Endothelial cell of umbilical vein (primary cell): ENCODE measurements around the gene PEX7. TPM values are rescaled to one million over a fixed set of nuclear protein-coding genes. Genes with fewer than 3 reads are reported as not detected.

Source experiments
- BruUV-seq: library from RNA; stranded (reverse); fragments of 400-500 nt; replicated peaks from 2 replicates; lab custom pipeline; 2021; lab: Mats Ljungman, UMichigan
- CTCF ChIA-PET: fragments of 300-600, 350-600 bp; sonication (Branson Sonifier 250); formaldehyde crosslinking; loops from one replicate; lab custom pipeline; 2021; ENCODE audit warnings: antibody characterized with exemption, inconsistent platforms; lab: Charles Lee
- POLR2A ChIA-PET: fragments of 300-600, 350-600 bp; sonication (Branson Sonifier 250); formaldehyde crosslinking; loops from one replicate; lab custom pipeline; 2021; ENCODE audit warnings: antibody characterized with exemption, inconsistent platforms; lab: Charles Lee
- DNase-seq: peaks from one replicate; pipeline ENCODE4 v3.0.0-alpha.2; 2011; ENCODE audit warnings: low read depth, low spot score
- FAIRE-seq: peaks from 2 replicates; lab custom pipeline; 2011; peaks lifted over from hg19 to GRCh38; lab: Jason Lieb, UNC
- H2AFZ ChIP-seq: 2 replicates; pipeline ENCODE4 v1.6.0; 2012; ENCODE audit warnings: low read depth, low read length, control low read depth, inconsistent platforms
- H3K27ac ChIP-seq: 2 replicates; pipeline ENCODE4 v1.5.1; 2011; ENCODE audit warnings: low read depth, mild to moderate bottlenecking, control low read depth, low read length, moderate library complexity; ENCODE audit not compliant: insufficient read depth
- H3K27me3 ChIP-seq, 2 experiments: 2 replicates each; pipeline versions ENCODE4 v1.6.0 to v1.6.1; 2011; ENCODE audit warnings: low read length in 2 of 2, mixed read lengths in 1 of 2; ENCODE audit not compliant: control insufficient read depth in 2 of 2, insufficient read depth in 2 of 2
- H3K36me3 ChIP-seq, 2 experiments: 2 replicates in 1 of 2; 3 replicates in 1 of 2; pipeline ENCODE4 v1.5.1; 2011; ENCODE audit warnings: low read length in 2 of 2, mild to moderate bottlenecking in 1 of 2, moderate library complexity in 1 of 2; ENCODE audit not compliant: control insufficient read depth in 2 of 2, insufficient read depth in 2 of 2; ENCODE audit errors: extremely low read depth in 1 of 2
- H3K4me1 ChIP-seq: 3 replicates; pipeline ENCODE4 v1.5.1; 2011; ENCODE audit warnings: mild to moderate bottlenecking, low read length; ENCODE audit not compliant: control insufficient read depth, insufficient read depth; ENCODE audit errors: extremely low read depth
- H3K4me2 ChIP-seq: 2 replicates; pipeline ENCODE4 v1.6.1; 2011; ENCODE audit warnings: low read length, control low read depth, mixed read lengths; ENCODE audit not compliant: insufficient read depth
- H3K4me3 ChIP-seq, 3 experiments: fragments of 200-600 bp in 1 of 3; sonication (generic), shearing (Covaris generic) in 1 of 3; replicated peaks in 1 of 3; 2 replicates each; pipeline ENCODE4 v1.5.1; 2011 to 2016; ENCODE audit warnings: control low read depth in 3 of 3, low read length in 3 of 3, mild to moderate bottlenecking in 2 of 3, inconsistent platforms in 1 of 3, low read depth in 1 of 3, moderate library complexity in 1 of 3; ENCODE audit not compliant: insufficient read depth in 1 of 3
- H3K79me2 ChIP-seq: 2 replicates; pipeline ENCODE4 v1.6.0; 2012; ENCODE audit warnings: low read length, inconsistent platforms; ENCODE audit not compliant: control insufficient read depth, insufficient read depth
- H3K9ac ChIP-seq: replicated peaks from 2 replicates; pipeline ENCODE3; 2011; ENCODE audit warnings: low read length, control low read depth; ENCODE audit not compliant: insufficient read depth; ENCODE audit errors: extremely low read depth
- H3K9me1 ChIP-seq: replicated peaks from 3 replicates; pipeline ENCODE4 v1.6.0; 2011; ENCODE audit warnings: mild to moderate bottlenecking, low read length; ENCODE audit not compliant: control insufficient read depth, insufficient read depth; ENCODE audit errors: extremely low read depth
- H3K9me3 ChIP-seq: replicated peaks from 2 replicates; pipeline ENCODE4 v1.5.1; 2012; ENCODE audit warnings: low read length, inconsistent platforms; ENCODE audit not compliant: control insufficient read depth, insufficient read depth
- H4K20me1 ChIP-seq: replicated peaks from 2 replicates; pipeline ENCODE3; 2011; ENCODE audit warnings: mild to moderate bottlenecking, low read length; ENCODE audit not compliant: control insufficient read depth, insufficient read depth; ENCODE audit errors: extremely low read depth
- CTCF ChIP-seq, 2 donors: IDR thresholded peaks; 1 replicate in 1 of 2; 2 replicates in 1 of 2; pipeline ENCODE4 v1.5.1; 2011; ENCODE audit warnings: low read length in 2 of 2, mild to moderate bottlenecking in 2 of 2, moderate library complexity in 2 of 2, control low read depth in 1 of 2, inconsistent platforms in 1 of 2, low read depth in 1 of 2; ENCODE audit not compliant: insufficient read depth in 1 of 2; ENCODE audit errors: extremely low read depth in 1 of 2
- FOS ChIP-seq: IDR thresholded peaks from 2 replicates; pipeline ENCODE4 v1.6.1; 2011; ENCODE audit warnings: mild to moderate bottlenecking, low read length, moderate library complexity, borderline replicate concordance; ENCODE audit not compliant: insufficient read depth
- JUN ChIP-seq: IDR thresholded peaks from 2 replicates; pipeline ENCODE4 v1.6.1; 2011; ENCODE audit warnings: borderline replicate concordance, low read depth; ENCODE audit not compliant: insufficient read length, insufficient read depth
- MAX ChIP-seq: IDR thresholded peaks from 2 replicates; pipeline ENCODE4 v1.6.1; 2011; ENCODE audit not compliant: insufficient read depth, insufficient read length
- MYC ChIP-seq: IDR thresholded peaks from one replicate; pipeline ENCODE4 v1.6.1; 2011; ENCODE audit warnings: mild to moderate bottlenecking, low read depth, low read length
- POLR2A ChIP-seq: IDR thresholded peaks from 2 replicates; pipeline ENCODE4 v1.6.1; 2012; ENCODE audit warnings: low read depth, mild to moderate bottlenecking, control low read depth, low read length
- dilution Hi-C: fragments of 300-500 bp; cut with MboI; formaldehyde crosslinking; loops from one replicate; pipeline ENCODE4 v1.15.0; 2019; ENCODE audit warnings: low sequenced_read_pairs; ENCODE audit not compliant: extremely low pct_ligation_motif_present
- intact Hi-C: fragments of 100-400 bp; cut with micrococcal nuclease; formaldehyde crosslinking; loops from one replicate; pipeline ENCODE4 v1.10.0; 2022
- polyA plus RNA-seq, 4 experiments: library from polyadenylated mRNA; depleted of rRNA in 3 of 4; stranded (reverse) in 3 of 4; unstranded in 1 of 4; fragments of >200 nt; gene quantifications; 2 replicates each; pipeline versions ENCODE4 v1.2.1 to v1.2.3, GENCODE V29; 2011 to 2012; ENCODE audit warnings: missing spikeins in 1 of 4
- total RNA-seq: library from RNA; stranded (reverse); gene quantifications from 2 replicates; pipeline ENCODE4 v1.2.3, GENCODE V29; 2021

PEX7 gene
- total and polyA plus RNA-seq, 2 donors (not counting 3 experiments of a cell fraction or from before 2014, with no cell fraction given), result 3.7 to 5.7 TPM

DNA sequence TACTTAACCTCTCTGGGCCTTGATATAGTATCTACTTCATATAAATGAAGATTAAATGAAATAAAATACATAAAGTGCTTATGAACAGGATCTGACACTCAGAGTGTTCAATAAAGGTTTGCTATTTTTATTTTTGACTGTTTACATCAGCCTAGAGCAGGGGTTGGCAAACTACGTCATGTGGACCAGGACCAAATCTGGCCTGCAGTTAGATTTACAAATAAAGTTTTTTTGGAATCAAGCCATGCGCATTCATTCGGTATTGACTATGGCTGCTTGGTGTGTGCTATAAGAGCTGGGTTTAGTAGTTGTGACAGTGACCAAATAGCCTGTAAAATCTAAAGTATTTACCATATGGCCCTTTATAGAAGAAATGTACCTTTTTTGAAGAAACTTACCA is 20.8 kb downstream of the PEX7 start:
- H3K4me3 ChIP-seq, result no peak overlapping the region
- DNase-seq, result no peak
- H4K20me1 ChIP-seq, result no peaks in the 10 kb centered on the region
- dilution Hi-C loops, result no loop called here
- H3K4me1 ChIP-seq, result no peaks in the 10 kb centered on the region
- no peaks in the 10 kb centered on the region for H3K36me3 ChIP-seq
- no peaks in the 10 kb centered on the region for H3K79me2 ChIP-seq
- no peak overlapping the region for H3K27ac ChIP-seq
- H3K9me1 ChIP-seq, result no peaks in the 10 kb centered on the region
- no peak overlapping the region for H3K9ac ChIP-seq
- no peaks in the 10 kb centered on the region for H3K27me3 ChIP-seq
- no peak overlapping the region for H2AFZ ChIP-seq
- no peak overlapping the region for H3K4me2 ChIP-seq
- BruUV-seq, result no TSS peak
- POLR2A ChIA-PET, result no interaction called here
- H3K9me3 ChIP-seq, result no peaks in the 10 kb centered on the region
- CTCF ChIA-PET, result interaction anchor here (1.0 kb wide), 1 partner anchor 15 kb away, joined by 3 read pairs; no protein-coding TSS in a partner anchor
- intact Hi-C loops, result no loop called here
- no peak for FAIRE-seq
- TF ChIP-seq FOS (no peak), MYC (no peak), MAX (no peak), POLR2A (no peak), CTCF (IDR thresholded peaks at IDR 0.05; ENCODE audit: extremely low read depth in 1 of 2, insufficient read depth in 1 of 2, low read depth in 1 of 2, low read length in 2 of 2) (no peak), JUN (no peak)
